ENCODE data around the gene SGK1. TPM values are rescaled to one million over a fixed set of nuclear protein-coding genes. Genes with fewer than 3 reads are reported as not detected.

Gene SGK1
- total and polyA plus RNA-seq, 2 donors (not counting 1 experiment from before 2014, with no cell fraction given) = 37.3 to 57.8 TPM

- Mint-ChIP-seq H3K9me3 (ENCODE audit: insufficient read depth) (no peaks in the 10 kb centered on the region), H3K27me3 (no peaks in the 10 kb centered on the region), H3K4me3 (peak overlapping the region; percentile 18), H3K27ac (peak overlapping the region; percentile 12), H3K4me1 (peaks cover 19% of the 10 kb centered on the region)
- TF ChIP-seq, protein P1, sequence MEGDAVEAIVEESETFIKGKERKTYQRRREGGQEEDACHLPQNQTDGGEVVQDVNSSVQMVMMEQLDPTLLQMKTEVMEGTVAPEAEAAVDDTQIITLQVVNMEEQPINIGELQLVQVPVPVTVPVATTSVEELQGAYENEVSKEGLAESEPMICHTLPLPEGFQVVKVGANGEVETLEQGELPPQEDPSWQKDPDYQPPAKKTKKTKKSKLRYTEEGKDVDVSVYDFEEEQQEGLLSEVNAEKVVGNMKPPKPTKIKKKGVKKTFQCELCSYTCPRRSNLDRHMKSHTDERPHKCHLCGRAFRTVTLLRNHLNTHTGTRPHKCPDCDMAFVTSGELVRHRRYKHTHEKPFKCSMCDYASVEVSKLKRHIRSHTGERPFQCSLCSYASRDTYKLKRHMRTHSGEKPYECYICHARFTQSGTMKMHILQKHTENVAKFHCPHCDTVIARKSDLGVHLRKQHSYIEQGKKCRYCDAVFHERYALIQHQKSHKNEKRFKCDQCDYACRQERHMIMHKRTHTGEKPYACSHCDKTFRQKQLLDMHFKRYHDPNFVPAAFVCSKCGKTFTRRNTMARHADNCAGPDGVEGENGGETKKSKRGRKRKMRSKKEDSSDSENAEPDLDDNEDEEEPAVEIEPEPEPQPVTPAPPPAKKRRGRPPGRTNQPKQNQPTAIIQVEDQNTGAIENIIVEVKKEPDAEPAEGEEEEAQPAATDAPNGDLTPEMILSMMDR (IDR thresholded peaks at IDR 0.05) = no peak
- no peak for TF ChIP-seq EZH2 (IDR thresholded peaks at IDR 0.05; ENCODE audit: borderline replicate concordance, insufficient read depth, low read depth, low read length, poor library complexity, severe bottlenecking)
- intact Hi-C loops (cut with micrococcal nuclease) = loop anchor here (2.0 kb wide), 1 partner anchor 51 kb away; no protein-coding TSS in a partner anchor
- ChIA-PET CTCF (interaction anchor here (0.7 kb wide), 1 partner anchor 935 kb away, joined by 3 read pairs; no protein-coding TSS in a partner anchor), POLR2A (interaction anchor here (0.6 kb wide), 1 partner anchor 29 kb away, joined by 11 read pairs; no protein-coding TSS in a partner anchor)
- peaks cover 0 to 4% (median 0%) of the 10 kb centered on the region in 3 donors for H3K9me3 ChIP-seq (ENCODE audit: control extremely low read depth in 1 of 3, control insufficient read depth in 2 of 3, insufficient read depth in 1 of 3, low read length in 2 of 3)
- no peaks in the 10 kb centered on the region for H3K79me2 ChIP-seq (ENCODE audit: control insufficient read depth, insufficient read depth, low read length)
- no peak overlapping the region for H3K4me3 ChIP-seq (ENCODE audit: control extremely low read depth in 1 of 5, extremely low read depth in 1 of 5, insufficient read depth in 1 of 5, low read depth in 2 of 5, low read length in 4 of 5)
- peak overlapping the region; percentile 9 for H3K4me2 ChIP-seq (replicated peaks; ENCODE audit: low read depth, low read length, poor library complexity, severe bottlenecking)
- peak overlapping the region; percentile 3 for H2AFZ ChIP-seq (ENCODE audit: insufficient read depth, low read depth, low read length, poor library complexity, severe bottlenecking)
- peak overlapping the region in 1 of 2 donors; percentile 28 for H3K27ac ChIP-seq (ENCODE audit: low read length in 2 of 2)
- no CpG with 5 or more reads among the region's 2 CpGs for WGBS (ENCODE audit: insufficient coverage)
- ATAC-seq (ENCODE audit: low read depth) = peak; percentile 48
- H4K20me1 ChIP-seq (ENCODE audit: control insufficient read depth, insufficient read depth, low read length, poor library complexity, severe bottlenecking) = no peaks in the 10 kb centered on the region
- H3K4me1 ChIP-seq (ENCODE audit: control insufficient read depth in 2 of 2, insufficient read depth in 2 of 2, low read length in 2 of 2) = peaks cover 12% of the 10 kb centered on the region in 2 donors
- DNase-seq = no peak
- H3K36me3 ChIP-seq (replicated peaks in 1 of 2; ENCODE audit: control extremely low read depth in 1 of 2, control insufficient read depth in 1 of 2, extremely low read depth in 1 of 2, insufficient read depth in 2 of 2, low read length in 1 of 2) = no peaks in the 10 kb centered on the region
- H3K27me3 ChIP-seq (replicated peaks in 1 of 4; ENCODE audit: control extremely low read depth in 1 of 4, control insufficient read depth in 3 of 4, insufficient read depth in 4 of 4, low read length in 3 of 4) = no peaks in the 10 kb centered on the region
- H3K9ac ChIP-seq (ENCODE audit: low read length) = no peak overlapping the region
Observed at GRCh38 chr6:134287859-134288537, 29.9 kb downstream of the SGK1 start.

DNA sequence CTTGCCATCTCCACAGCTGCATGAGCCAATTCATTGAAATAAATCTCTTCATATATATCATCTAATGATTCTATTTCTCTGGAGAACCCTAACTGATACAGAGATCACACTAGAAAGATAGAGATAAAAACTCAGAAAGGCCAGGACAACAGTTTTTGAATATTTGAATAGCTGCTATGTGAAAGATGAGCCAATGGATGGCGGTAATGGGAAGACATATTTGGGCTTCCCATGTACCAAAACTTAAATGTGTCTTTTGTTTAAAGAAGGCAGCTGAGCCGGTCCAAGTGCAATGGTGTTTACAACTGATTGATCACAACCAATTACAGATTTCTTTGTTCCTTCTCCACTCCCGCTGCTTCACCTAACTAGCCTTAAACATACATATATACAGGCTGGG lies 35.1 kb downstream of the SGK1 start:
- no peak overlapping the region for H3K27ac ChIP-seq (ENCODE audit: low read length in 2 of 2)
- H3K4me2 ChIP-seq (replicated peaks; ENCODE audit: low read depth, low read length, poor library complexity, severe bottlenecking) = no peak overlapping the region
- no peak overlapping the region for H2AFZ ChIP-seq (ENCODE audit: insufficient read depth, low read depth, low read length, poor library complexity, severe bottlenecking)
- ChIA-PET CTCF (no interaction called here), POLR2A (no interaction called here)
- no peaks in the 10 kb centered on the region for H3K36me3 ChIP-seq (replicated peaks in 1 of 2; ENCODE audit: control extremely low read depth in 1 of 2, control insufficient read depth in 1 of 2, extremely low read depth in 1 of 2, insufficient read depth in 2 of 2, low read length in 1 of 2)
- no peak for TF ChIP-seq EZH2 (IDR thresholded peaks at IDR 0.05; ENCODE audit: borderline replicate concordance, insufficient read depth, low read depth, low read length, poor library complexity, severe bottlenecking)
- TF ChIP-seq, protein P1 (IDR thresholded peaks at IDR 0.05) = no peak
- WGBS (ENCODE audit: insufficient coverage) = 93% methylated on average over 2 of the region's 3 CpGs
- no peaks in the 10 kb centered on the region for H3K27me3 ChIP-seq (replicated peaks in 1 of 4; ENCODE audit: control extremely low read depth in 1 of 4, control insufficient read depth in 3 of 4, insufficient read depth in 4 of 4, low read length in 3 of 4)
- intact Hi-C loops (cut with micrococcal nuclease) = no loop called here
- no peaks in the 10 kb centered on the region for H4K20me1 ChIP-seq (ENCODE audit: control insufficient read depth, insufficient read depth, low read length, poor library complexity, severe bottlenecking)
- no peaks in the 10 kb centered on the region for H3K79me2 ChIP-seq (ENCODE audit: control insufficient read depth, insufficient read depth, low read length)
- Mint-ChIP-seq H3K9me3 (ENCODE audit: insufficient read depth) (no peaks in the 10 kb centered on the region), H3K27me3 (no peaks in the 10 kb centered on the region), H3K4me1 (peaks cover 4% of the 10 kb centered on the region), H3K27ac (no peak overlapping the region), H3K4me3 (no peak overlapping the region)
- no peaks in the 10 kb centered on the region for H3K4me1 ChIP-seq (ENCODE audit: control insufficient read depth in 2 of 2, insufficient read depth in 2 of 2, low read length in 2 of 2)
- DNase-seq = no peak
- no peak overlapping the region for H3K4me3 ChIP-seq (ENCODE audit: control extremely low read depth in 1 of 5, extremely low read depth in 1 of 5, insufficient read depth in 1 of 5, low read depth in 2 of 5, low read length in 4 of 5)
- no peak for ATAC-seq (ENCODE audit: low read depth)
- no peaks in the 10 kb centered on the region for H3K9me3 ChIP-seq (ENCODE audit: control extremely low read depth in 1 of 3, control insufficient read depth in 2 of 3, insufficient read depth in 1 of 3, low read length in 2 of 3)
- H3K9ac ChIP-seq (ENCODE audit: low read length) = no peak overlapping the region
